RWPE2 (cell line): ENCODE results near the gene ADPRH.

Source experiments
- ATAC-seq: fragments of 200-7000 bp; cut with Tn5 transposase; 3 replicates; pipeline ENCODE4 v1.9.1; 2021; ENCODE audit warnings: low read depth
- DNase-seq: peaks from one replicate; pipeline ENCODE4 v3.0.0-alpha.2; 2020; ENCODE audit warnings: low spot score
- H3K27ac ChIP-seq: fragments of 450-650 bp; 2 replicates; pipeline ENCODE4 v1.5.1; 2017; ENCODE audit warnings: mild to moderate bottlenecking; ENCODE audit not compliant: poor library complexity, severe bottlenecking
- H3K27me3 ChIP-seq: fragments of 250-450 bp; sonication (Bioruptor Pico); 2 replicates; pipeline ENCODE4 v1.5.1; 2021; ENCODE audit warnings: mild to moderate bottlenecking, moderate library complexity; ENCODE audit not compliant: insufficient read depth, poor library complexity, severe bottlenecking
- H3K36me3 ChIP-seq: fragments of 250-450 bp; sonication (Bioruptor Pico); 2 replicates; pipeline ENCODE4 v1.5.1; 2020; ENCODE audit warnings: low read depth, mild to moderate bottlenecking, moderate library complexity
- H3K4me1 ChIP-seq: fragments of 250-450 bp; sonication (Bioruptor Pico); 2 replicates; pipeline ENCODE4 v1.5.1; 2021; ENCODE audit warnings: mild to moderate bottlenecking, moderate library complexity; ENCODE audit not compliant: insufficient read depth, poor library complexity, severe bottlenecking
- H3K4me3 ChIP-seq: fragments of 250-450 bp; sonication (Bioruptor Pico); 2 replicates; pipeline ENCODE4 v1.5.1; 2021; ENCODE audit warnings: mild to moderate bottlenecking, moderate library complexity; ENCODE audit not compliant: severe bottlenecking
- H3K9me3 ChIP-seq: fragments of 250-450 bp; sonication (Bioruptor Pico); 2 replicates; pipeline ENCODE4 v1.5.1; 2021; ENCODE audit warnings: mild to moderate bottlenecking, moderate library complexity; ENCODE audit not compliant: severe bottlenecking
- CTCF ChIP-seq: fragments of 450-650 bp; IDR thresholded peaks from one replicate; pipeline ENCODE4 v1.5.1; 2017; ENCODE audit warnings: mild to moderate bottlenecking, moderate library complexity; ENCODE audit not compliant: poor library complexity, severe bottlenecking

Gene ADPRH

GRCh38 chr3:119636249-119636648 lies 57.0 kb downstream of the ADPRH start:
- H3K4me1 ChIP-seq, result peaks cover 19% of the 10 kb centered on the region
- no peak for DNase-seq
- no peaks in the 10 kb centered on the region for H3K36me3 ChIP-seq
- H3K9me3 ChIP-seq, result no peaks in the 10 kb centered on the region
- H3K27me3 ChIP-seq, result no peaks in the 10 kb centered on the region
- no peak for TF ChIP-seq CTCF
- no peak overlapping the region for H3K4me3 ChIP-seq
- no peak for ATAC-seq
- H3K27ac ChIP-seq, result no peak overlapping the region

GRCh38 chr3:119636891-119637611 lies 57.8 kb downstream of the ADPRH start:
- H3K9me3 ChIP-seq, result no peaks in the 10 kb centered on the region
- no peak for ATAC-seq
- no peaks in the 10 kb centered on the region for H3K27me3 ChIP-seq
- H3K4me3 ChIP-seq, result no peak overlapping the region
- no peak for DNase-seq
- no peak for TF ChIP-seq CTCF
- no peaks in the 10 kb centered on the region for H3K36me3 ChIP-seq
- peaks cover 19% of the 10 kb centered on the region for H3K4me1 ChIP-seq
- H3K27ac ChIP-seq, result no peak overlapping the region

- peaks cover 20% of the 10 kb centered on the region for H3K4me1 ChIP-seq
- TF ChIP-seq CTCF, result no peak
- no peaks in the 10 kb centered on the region for H3K9me3 ChIP-seq
- DNase-seq (no peak), ATAC-seq (peak; percentile 77)
- peak overlapping the region; percentile 53 for H3K27ac ChIP-seq
- no peak overlapping the region for H3K4me3 ChIP-seq
- H3K27me3 ChIP-seq, result no peaks in the 10 kb centered on the region
- no peaks in the 10 kb centered on the region for H3K36me3 ChIP-seq
These were observed 58.6 kb downstream of the ADPRH start for GRCh38 chr3:119637679-119638477.
